A673 (cell line): ENCODE data around the gene SRRM1.

Experiments
- EZH2 ChIP-seq: fragments of 200-600 bp; sonication (generic); IDR thresholded peaks from 2 replicates; pipeline ENCODE4 v1.6.1; 2017; ENCODE audit warnings: borderline replicate concordance, low read depth, mild to moderate bottlenecking, mixed read lengths, antibody characterized with exemption, low read length; ENCODE audit not compliant: poor library complexity, severe bottlenecking
- TF ChIP-seq, protein P1 (sequence below): fragments of 300-800, 200-600 bp; sonication (generic); conservative IDR thresholded peaks from 2 replicates; pipeline ENCODE4 v1.5.1; 2017; ENCODE audit warnings: low read depth, mild to moderate bottlenecking, antibody characterized with exemption, low read length, moderate library complexity, mixed read lengths

DNA sequence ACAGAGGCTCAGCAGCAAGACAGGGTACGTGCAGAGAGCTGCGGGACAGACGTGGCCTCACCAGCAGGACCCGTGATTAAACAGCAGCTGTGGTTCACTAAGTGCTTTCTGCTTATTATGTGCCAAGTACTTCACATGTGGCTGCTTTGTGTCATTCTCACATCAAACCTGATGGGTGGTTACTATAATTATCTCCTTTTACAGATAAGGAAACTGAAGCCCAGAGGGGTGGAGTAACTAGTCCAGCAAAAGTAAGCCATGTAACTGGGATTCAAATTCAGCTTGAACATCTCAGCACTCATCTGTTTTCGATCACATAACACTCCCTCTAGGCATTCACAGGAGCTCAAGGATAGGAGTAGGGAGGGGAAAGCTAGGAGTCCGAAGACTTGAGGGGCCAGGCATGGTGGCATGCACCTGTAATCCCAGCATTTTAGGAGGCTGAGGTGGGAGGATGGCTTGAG is 51.3 kb downstream of the SRRM1 start:
- TF ChIP-seq, protein P1, sequence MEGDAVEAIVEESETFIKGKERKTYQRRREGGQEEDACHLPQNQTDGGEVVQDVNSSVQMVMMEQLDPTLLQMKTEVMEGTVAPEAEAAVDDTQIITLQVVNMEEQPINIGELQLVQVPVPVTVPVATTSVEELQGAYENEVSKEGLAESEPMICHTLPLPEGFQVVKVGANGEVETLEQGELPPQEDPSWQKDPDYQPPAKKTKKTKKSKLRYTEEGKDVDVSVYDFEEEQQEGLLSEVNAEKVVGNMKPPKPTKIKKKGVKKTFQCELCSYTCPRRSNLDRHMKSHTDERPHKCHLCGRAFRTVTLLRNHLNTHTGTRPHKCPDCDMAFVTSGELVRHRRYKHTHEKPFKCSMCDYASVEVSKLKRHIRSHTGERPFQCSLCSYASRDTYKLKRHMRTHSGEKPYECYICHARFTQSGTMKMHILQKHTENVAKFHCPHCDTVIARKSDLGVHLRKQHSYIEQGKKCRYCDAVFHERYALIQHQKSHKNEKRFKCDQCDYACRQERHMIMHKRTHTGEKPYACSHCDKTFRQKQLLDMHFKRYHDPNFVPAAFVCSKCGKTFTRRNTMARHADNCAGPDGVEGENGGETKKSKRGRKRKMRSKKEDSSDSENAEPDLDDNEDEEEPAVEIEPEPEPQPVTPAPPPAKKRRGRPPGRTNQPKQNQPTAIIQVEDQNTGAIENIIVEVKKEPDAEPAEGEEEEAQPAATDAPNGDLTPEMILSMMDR, result no peak
- TF ChIP-seq EZH2, result no peak
